B cell (primary cell): ENCODE results near the gene ANKRD28. TPM values are rescaled to one million over a fixed set of nuclear protein-coding genes. Genes with fewer than 3 reads are reported as not detected.

Experiments used
- ATAC-seq: fragments of 200-7000 bp; cut with Tn5 transposase; one replicate; pipeline ENCODE4 v1.10.0; 2021; ENCODE audit warnings: low read depth, mild to moderate bottlenecking, moderate number of reproducible peaks, moderate library complexity
- CTCF ChIA-PET: fragments of 350-600 bp; sonication (Branson Sonifier 250); formaldehyde crosslinking; loops from one replicate; lab custom pipeline; 2021; ENCODE audit warnings: antibody characterized with exemption, inconsistent platforms; lab: Charles Lee
- POLR2A ChIA-PET: fragments of 350-600 bp; sonication (Branson Sonifier 250); formaldehyde crosslinking; loops from one replicate; lab custom pipeline; 2021; ENCODE audit warnings: antibody characterized with exemption; lab: Charles Lee
- DNase-seq: peaks from one replicate; pipeline ENCODE4 v3.0.0; 2013
- H2AFZ ChIP-seq: 2 replicates; pipeline ENCODE4 v1.6.1; 2012; ENCODE audit warnings: mild to moderate bottlenecking, low read depth, low read length; ENCODE audit not compliant: insufficient read depth, poor library complexity, severe bottlenecking
- H3K27ac ChIP-seq, 2 donors: 1 replicate in 1 of 2; 2 replicates in 1 of 2; pipeline ENCODE4 v1.5.1; 2012 to 2013; ENCODE audit warnings: low read length in 2 of 2, mild to moderate bottlenecking in 2 of 2, moderate library complexity in 1 of 2
- H3K27me3 ChIP-seq, 4 experiments: fragments of 200-600 bp in 1 of 4; sonication (generic) in 1 of 4; replicated peaks in 1 of 4; 1 replicate in 2 of 4; 2 replicates in 2 of 4; pipeline versions ENCODE4 v1.6.1 to v1.7.0; 2013 to 2016; ENCODE audit warnings: low read length in 3 of 4, mild to moderate bottlenecking in 2 of 4, mixed read lengths in 1 of 4, moderate library complexity in 1 of 4; ENCODE audit not compliant: insufficient read depth in 4 of 4, control insufficient read depth in 3 of 4; ENCODE audit errors: control extremely low read depth in 1 of 4
- H3K36me3 ChIP-seq, 2 experiments: replicated peaks in 1 of 2; 1 replicate in 1 of 2; 2 replicates in 1 of 2; pipeline versions ENCODE4 v1.6.1 to v1.7.1; 2013; ENCODE audit warnings: low read length in 1 of 2; ENCODE audit not compliant: insufficient read depth in 2 of 2, control insufficient read depth in 1 of 2; ENCODE audit errors: control extremely low read depth in 1 of 2, extremely low read depth in 1 of 2
- H3K4me1 ChIP-seq, 2 donors: fragments of 200-600 bp in 1 of 2; sonication (generic) in 1 of 2; 1 replicate in 1 of 2; 2 replicates in 1 of 2; pipeline versions ENCODE4 v1.5.1 to v1.6.1; 2013 to 2017; ENCODE audit warnings: low read length in 2 of 2; ENCODE audit not compliant: control insufficient read depth in 2 of 2, insufficient read depth in 2 of 2
- H3K4me2 ChIP-seq: replicated peaks from 2 replicates; pipeline ENCODE3; 2012; ENCODE audit warnings: mild to moderate bottlenecking, low read depth, low read length; ENCODE audit not compliant: poor library complexity, severe bottlenecking
- H3K4me3 ChIP-seq, 5 experiments: fragments of 200-600 bp in 1 of 5; sonication (generic) in 1 of 5; 1 replicate in 3 of 5; 2 replicates in 2 of 5; pipeline versions ENCODE4 v1.5.1 to v1.7.0; 2011 to 2016; ENCODE audit warnings: low read length in 4 of 5, mild to moderate bottlenecking in 4 of 5, low read depth in 2 of 5, control low read depth in 1 of 5, moderate library complexity in 1 of 5; ENCODE audit not compliant: insufficient read depth in 1 of 5; ENCODE audit errors: control extremely low read depth in 1 of 5, extremely low read depth in 1 of 5
- H3K79me2 ChIP-seq: fragments of 200-600 bp; sonication (generic); one replicate; pipeline ENCODE4 v1.6.0; 2016; ENCODE audit warnings: low read length; ENCODE audit not compliant: control insufficient read depth, insufficient read depth
- H3K9ac ChIP-seq: fragments of 200-600 bp; sonication (generic); 2 replicates; pipeline ENCODE4 v1.6.1; 2017; ENCODE audit warnings: mild to moderate bottlenecking, low read length, moderate library complexity
- H3K9me3 ChIP-seq, 3 donors: one replicate each; pipeline versions ENCODE4 v1.6.1 to v1.7.1; 2013; ENCODE audit warnings: low read length in 2 of 3; ENCODE audit not compliant: control insufficient read depth in 2 of 3, insufficient read depth in 1 of 3; ENCODE audit errors: control extremely low read depth in 1 of 3
- H4K20me1 ChIP-seq: 2 replicates; pipeline ENCODE4 v1.6.0; 2012; ENCODE audit warnings: mild to moderate bottlenecking, low read length; ENCODE audit not compliant: insufficient read depth, control insufficient read depth, poor library complexity, severe bottlenecking
- H3K27ac Mint-ChIP-seq: one replicate; pipeline ENCODE4 v1.8.0; 2021; ENCODE audit warnings: mixed read lengths
- H3K27me3 Mint-ChIP-seq: one replicate; pipeline ENCODE4 v1.8.0; 2021; ENCODE audit warnings: mixed read lengths
- H3K4me1 Mint-ChIP-seq: one replicate; pipeline ENCODE4 v1.8.0; 2021; ENCODE audit warnings: mixed read lengths
- H3K4me3 Mint-ChIP-seq: one replicate; pipeline ENCODE4 v1.8.0; 2021; ENCODE audit warnings: mixed read lengths
- H3K9me3 Mint-ChIP-seq: one replicate; pipeline ENCODE4 v1.8.0; 2022; ENCODE audit warnings: mixed read lengths; ENCODE audit not compliant: insufficient read depth
- EZH2 ChIP-seq: IDR thresholded peaks from 2 replicates; pipeline ENCODE4 v1.6.1; 2012; ENCODE audit warnings: borderline replicate concordance, low read depth, mild to moderate bottlenecking, moderate library complexity, low read length; ENCODE audit not compliant: insufficient read depth, poor library complexity, severe bottlenecking
- WGBS: methylation state at CpG from one replicate; pipeline ENCODE4 v1.1.5; 2013; ENCODE audit warnings: missing lambda C conversion rate; ENCODE audit not compliant: insufficient coverage; 5-methylcytosine and 5-hydroxymethylcytosine counted together
- intact Hi-C: fragments of 100-400 bp; cut with micrococcal nuclease; formaldehyde crosslinking; loops from one replicate; pipeline ENCODE4 v1.10.0; 2022
- polyA plus RNA-seq: library from polyadenylated mRNA; depleted of rRNA; stranded (reverse); fragments of >200 nt; gene quantifications from 2 replicates; pipeline ENCODE4 v1.2.3, GENCODE V29; 2012
- total RNA-seq, 2 donors: library from RNA; stranded (reverse); fragments of 120-200 nt in 1 of 2; gene quantifications; 1 replicate in 1 of 2; 2 replicates in 1 of 2; pipeline versions ENCODE4 v1.2.3 to v1.2.4, GENCODE V29; 2013 to 2022
- TF ChIP-seq, protein P1 (sequence below): fragments of 200-600 bp; IDR thresholded peaks from one replicate; pipeline ENCODE4 v1.8.0; 2022; ENCODE audit warnings: antibody characterized with exemption, mild to moderate bottlenecking

ANKRD28 gene
- total and polyA plus RNA-seq, 2 donors (not counting 1 experiment from before 2014, with no cell fraction given) = 20.7 to 37.4 TPM

- H3K36me3 ChIP-seq = peaks cover 0 to 3% of the 10 kb centered on the region in 2 experiments
- no peak for DNase-seq
- peaks cover 3 to 7% (median 6%) of the 10 kb centered on the region in 3 donors for H3K9me3 ChIP-seq
- CTCF ChIA-PET = interaction anchor here (0.6 kb wide), 1 partner anchor 80 kb away, joined by 3 read pairs; no protein-coding TSS in a partner anchor
- TF ChIP-seq EZH2 = no peak
- TF ChIP-seq, protein P1, sequence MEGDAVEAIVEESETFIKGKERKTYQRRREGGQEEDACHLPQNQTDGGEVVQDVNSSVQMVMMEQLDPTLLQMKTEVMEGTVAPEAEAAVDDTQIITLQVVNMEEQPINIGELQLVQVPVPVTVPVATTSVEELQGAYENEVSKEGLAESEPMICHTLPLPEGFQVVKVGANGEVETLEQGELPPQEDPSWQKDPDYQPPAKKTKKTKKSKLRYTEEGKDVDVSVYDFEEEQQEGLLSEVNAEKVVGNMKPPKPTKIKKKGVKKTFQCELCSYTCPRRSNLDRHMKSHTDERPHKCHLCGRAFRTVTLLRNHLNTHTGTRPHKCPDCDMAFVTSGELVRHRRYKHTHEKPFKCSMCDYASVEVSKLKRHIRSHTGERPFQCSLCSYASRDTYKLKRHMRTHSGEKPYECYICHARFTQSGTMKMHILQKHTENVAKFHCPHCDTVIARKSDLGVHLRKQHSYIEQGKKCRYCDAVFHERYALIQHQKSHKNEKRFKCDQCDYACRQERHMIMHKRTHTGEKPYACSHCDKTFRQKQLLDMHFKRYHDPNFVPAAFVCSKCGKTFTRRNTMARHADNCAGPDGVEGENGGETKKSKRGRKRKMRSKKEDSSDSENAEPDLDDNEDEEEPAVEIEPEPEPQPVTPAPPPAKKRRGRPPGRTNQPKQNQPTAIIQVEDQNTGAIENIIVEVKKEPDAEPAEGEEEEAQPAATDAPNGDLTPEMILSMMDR = no peak
- H2AFZ ChIP-seq = no peak overlapping the region
- Mint-ChIP-seq H3K27me3 (no peaks in the 10 kb centered on the region), H3K4me1 (peaks cover 25% of the 10 kb centered on the region), H3K9me3 (peaks cover 10% of the 10 kb centered on the region), H3K4me3 (no peak overlapping the region), H3K27ac (no peak overlapping the region)
- peaks cover 18% of the 10 kb centered on the region for H4K20me1 ChIP-seq
- H3K27ac ChIP-seq = no peak overlapping the region
- H3K4me2 ChIP-seq = no peak overlapping the region
- intact Hi-C loops = no loop called here
- no peak overlapping the region for H3K4me3 ChIP-seq
- no peak for ATAC-seq
- no peaks in the 10 kb centered on the region for H3K27me3 ChIP-seq
- POLR2A ChIA-PET = no interaction called here
- H3K4me1 ChIP-seq = no peaks in the 10 kb centered on the region
- H3K79me2 ChIP-seq = peaks cover 87% of the 10 kb centered on the region
- WGBS = 89% methylated on average over 1 of the region's 2 CpGs
- no peak overlapping the region for H3K9ac ChIP-seq
Measured at GRCh38 chr3:15839568-15839967, 41.8 kb upstream of the ANKRD28 start.

DNA sequence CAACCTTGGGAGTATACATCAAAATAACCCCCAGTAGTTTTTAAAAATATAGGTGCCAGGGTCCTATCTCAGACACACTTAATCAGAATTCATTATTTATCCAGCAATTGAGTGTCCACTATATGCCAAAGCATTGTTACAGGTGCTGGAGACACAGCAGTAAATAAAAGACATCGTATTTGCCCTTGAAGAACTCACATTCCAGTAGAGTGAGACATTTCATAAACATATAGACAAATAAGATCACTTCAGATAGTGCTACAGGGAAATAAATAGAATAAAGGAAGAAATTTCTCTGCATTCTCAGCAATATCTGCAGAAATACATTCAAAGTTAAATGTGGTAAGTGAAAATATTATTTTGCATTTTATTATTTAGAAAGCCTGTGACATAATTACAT lies 34.1 kb upstream of the ANKRD28 start:
- Histone ChIP-seq H3K9ac (no peak overlapping the region), H3K4me3 (no peak overlapping the region), H3K9me3 (no peaks in the 10 kb centered on the region), H4K20me1 (peaks cover 46% of the 10 kb centered on the region), H2AFZ (no peak overlapping the region), H3K27me3 (no peaks in the 10 kb centered on the region), H3K36me3 (no peaks in the 10 kb centered on the region), H3K79me2 (peaks cover 75% of the 10 kb centered on the region), H3K4me2 (no peak overlapping the region), H3K4me1 (no peaks in the 10 kb centered on the region), H3K27ac (no peak overlapping the region)
- intact Hi-C loops = no loop called here
- ChIA-PET POLR2A (no interaction called here), CTCF (no interaction called here)
- WGBS = no CpG with 5 or more reads among the region's 1 CpG
- no peak for TF ChIP-seq EZH2
- TF ChIP-seq, protein P1 = no peak
- Mint-ChIP-seq H3K4me3 (no peak overlapping the region), H3K9me3 (no peaks in the 10 kb centered on the region), H3K27ac (no peak overlapping the region), H3K4me1 (peaks cover 9% of the 10 kb centered on the region), H3K27me3 (no peaks in the 10 kb centered on the region)
- DNase-seq (no peak), ATAC-seq (no peak)
